Mesothelial cell of epicardium (in vitro differentiated cells): ENCODE data around the gene ROPN1B. TPM values are rescaled to one million over a fixed set of nuclear protein-coding genes. Genes with fewer than 3 reads are reported as not detected.
"Not testable (repeated sequence)": the region's sequence is repeated elsewhere in the genome, so short reads cannot be mapped to it uniquely, and the experiment has no call there.

Experiments used
- DNase-seq, 2 experiments: peaks; one replicate each; pipeline ENCODE4 v3.0.0; 2021; ENCODE audit warnings: low spot score in 2 of 2; ENCODE audit not compliant: unreplicated experiment in 2 of 2
- H3K27ac Mint-ChIP-seq: 2 replicates; pipeline ENCODE4 v1.8.0; 2021; ENCODE audit warnings: mixed read lengths
- H3K27me3 Mint-ChIP-seq: 2 replicates; pipeline ENCODE4 v1.8.0; 2021; ENCODE audit warnings: low read depth, mixed read lengths
- H3K36me3 Mint-ChIP-seq: 2 replicates; pipeline ENCODE4 v1.8.0; 2021; ENCODE audit warnings: mixed read lengths
- H3K4me1 Mint-ChIP-seq: 2 replicates; pipeline ENCODE4 v1.8.0; 2021; ENCODE audit warnings: mixed read lengths
- H3K4me3 Mint-ChIP-seq: 2 replicates; pipeline ENCODE4 v1.8.0; 2021; ENCODE audit warnings: mild to moderate bottlenecking, moderate library complexity, mixed read lengths
- H3K9me3 Mint-ChIP-seq: 2 replicates; pipeline ENCODE4 v1.8.0; 2021; ENCODE audit warnings: mixed read lengths
- CTCF ChIP-seq: fragments of 200-600 bp; sonication (generic); IDR thresholded peaks from one replicate; pipeline ENCODE4 v1.5.0; 2021; ENCODE audit warnings: antibody characterized with exemption; ENCODE audit not compliant: unreplicated experiment
- total RNA-seq: library from RNA; stranded (reverse); gene quantifications from 3 replicates; pipeline ENCODE4 v1.2.1, GENCODE V29; 2021

Gene ROPN1B
- total RNA-seq, 1 donor from 2014 or later: not detected

DNA sequence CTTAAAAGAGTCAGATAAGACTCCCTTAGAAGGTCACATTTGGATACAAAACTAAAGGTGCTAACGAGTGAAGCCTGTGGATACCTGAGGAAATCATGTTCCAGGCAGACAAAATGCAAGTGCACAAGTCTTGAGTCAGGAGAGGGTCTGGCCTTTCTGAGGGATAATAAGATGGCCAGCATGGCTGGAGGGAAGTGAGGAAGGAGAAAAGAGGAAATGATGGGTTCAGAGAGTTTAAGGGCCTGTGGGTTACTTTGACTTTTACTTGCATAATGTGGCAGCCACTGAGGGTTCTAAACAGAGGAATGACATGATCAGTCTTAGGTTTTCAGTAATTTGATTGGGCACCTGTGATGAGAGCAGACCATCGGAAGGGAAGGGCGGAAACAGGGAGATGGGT lies 3.5 kb upstream of the ROPN1B start:
- Mint-ChIP-seq H3K27ac (no peak overlapping the region), H3K4me3 (no peak overlapping the region), H3K27me3 (peaks cover 14% of the 10 kb centered on the region), H3K36me3 (no peaks in the 10 kb centered on the region), H3K9me3 (no peaks in the 10 kb centered on the region), H3K4me1 (no peaks in the 10 kb centered on the region)
- DNase-seq: no peak
- no peak for TF ChIP-seq CTCF

GRCh38 chr3:125967156-125967555 lies 1.8 kb upstream of the ROPN1B start:
- TF ChIP-seq CTCF: no peak
- DNase-seq: no peak
- Mint-ChIP-seq H3K4me1 (peaks cover 4% of the 10 kb centered on the region), H3K27ac (no peak overlapping the region), H3K36me3 (no peaks in the 10 kb centered on the region), H3K4me3 (no peak overlapping the region), H3K9me3 (no peaks in the 10 kb centered on the region), H3K27me3 (peaks cover 30% of the 10 kb centered on the region)

DNA sequence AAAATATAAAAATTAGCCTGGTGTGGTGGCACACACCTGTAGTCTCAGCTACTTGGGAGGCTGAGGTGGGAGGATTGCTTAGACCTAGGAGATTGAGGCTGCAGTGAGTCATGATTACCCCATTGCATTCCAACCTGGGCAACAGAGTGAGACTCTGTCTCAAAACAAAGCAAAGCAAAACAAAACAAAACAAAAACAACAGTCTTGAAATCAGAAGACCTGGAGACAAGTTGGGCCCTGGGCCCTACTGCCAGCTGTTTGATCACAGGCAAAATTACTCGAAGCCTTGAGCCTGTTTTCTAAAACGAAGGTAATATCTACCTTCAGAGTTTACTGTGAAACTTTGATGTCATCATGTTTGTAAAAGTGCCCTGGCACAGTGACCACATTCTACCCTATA lies 857 bp upstream of the ROPN1B start:
- DNase-seq, H3K4me3 Mint-ChIP-seq, H3K9me3 Mint-ChIP-seq, H3K36me3 Mint-ChIP-seq, H3K27ac Mint-ChIP-seq, H3K4me1 Mint-ChIP-seq: not testable (repeated sequence)
- peaks cover 34% of the 10 kb centered on the region for H3K27me3 Mint-ChIP-seq

DNA sequence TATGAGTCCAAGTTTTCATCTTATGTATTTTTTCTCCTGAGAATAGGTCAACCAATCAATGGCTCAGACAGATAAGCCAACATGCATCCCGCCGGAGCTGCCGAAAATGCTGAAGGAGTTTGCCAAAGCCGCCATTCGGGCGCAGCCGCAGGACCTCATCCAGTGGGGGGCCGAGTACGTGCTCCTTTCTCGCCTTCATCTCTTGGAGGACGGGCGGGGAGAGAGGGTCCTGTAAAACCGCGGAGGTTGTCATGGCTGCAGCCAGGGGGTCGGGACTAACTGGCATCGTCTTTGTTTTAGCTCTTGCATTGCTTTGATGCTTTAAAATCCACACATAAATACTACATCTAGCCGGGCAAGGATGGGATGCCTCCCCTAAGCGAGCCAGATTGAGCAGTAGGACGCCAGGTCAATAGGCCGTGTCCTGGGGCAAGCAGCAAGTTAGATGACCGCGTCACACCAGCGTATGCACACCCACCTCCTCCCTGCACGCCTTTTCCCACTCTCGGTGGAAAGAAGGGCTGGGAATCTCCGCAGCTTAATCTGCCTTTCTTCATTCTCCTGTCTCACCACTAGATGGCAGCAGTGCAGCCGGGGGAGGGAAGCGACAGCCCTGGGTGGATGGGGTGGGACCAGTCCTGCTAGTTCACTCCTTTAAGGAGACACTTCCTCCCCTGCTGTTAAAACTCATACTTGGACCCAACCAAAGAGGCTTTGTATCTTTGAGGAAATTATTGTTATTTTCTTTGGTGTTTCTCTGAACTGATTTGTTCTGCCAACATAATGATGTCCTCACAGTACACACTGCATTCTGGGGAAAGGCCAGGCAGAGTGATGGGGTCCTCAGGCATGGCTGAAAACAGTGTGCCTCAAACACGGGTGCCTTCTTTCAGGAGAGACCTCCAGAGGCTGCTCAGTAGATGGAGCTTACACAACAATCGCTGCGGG lies 3.3 kb downstream of the ROPN1B start:
- H3K9me3 Mint-ChIP-seq, H3K27ac Mint-ChIP-seq, H3K36me3 Mint-ChIP-seq, DNase-seq, H3K4me1 Mint-ChIP-seq: not testable (repeated sequence)
- TF ChIP-seq CTCF: peak; percentile 73
- H3K27me3 Mint-ChIP-seq: peaks cover 37% of the 10 kb centered on the region
- H3K4me3 Mint-ChIP-seq: peak overlapping the region; percentile 65

GRCh38 chr3:125975245-125976002 lies 6.4 kb downstream of the ROPN1B start:
- H3K27ac Mint-ChIP-seq, H3K9me3 Mint-ChIP-seq, H3K36me3 Mint-ChIP-seq, DNase-seq, H3K4me3 Mint-ChIP-seq: not testable (repeated sequence)
- H3K27me3 Mint-ChIP-seq: peaks cover 24% of the 10 kb centered on the region
- peaks cover 20% of the 10 kb centered on the region for H3K4me1 Mint-ChIP-seq

- peaks cover 20% of the 10 kb centered on the region for H3K4me1 Mint-ChIP-seq
- DNase-seq, H3K36me3 Mint-ChIP-seq, H3K4me3 Mint-ChIP-seq, H3K9me3 Mint-ChIP-seq, H3K27ac Mint-ChIP-seq: not testable (repeated sequence)
- peaks cover 18% of the 10 kb centered on the region for H3K27me3 Mint-ChIP-seq
Measured at GRCh38 chr3:125976003-125976390, 7.0 kb downstream of the ROPN1B start.

GRCh38 chr3:125977104-125977503 lies 8.1 kb downstream of the ROPN1B start:
- H3K27me3 Mint-ChIP-seq, H3K27ac Mint-ChIP-seq, DNase-seq, H3K36me3 Mint-ChIP-seq, H3K4me3 Mint-ChIP-seq, H3K9me3 Mint-ChIP-seq: not testable (repeated sequence)
- peaks cover 17% of the 10 kb centered on the region for H3K4me1 Mint-ChIP-seq

- not testable (repeated sequence) for H3K27me3 Mint-ChIP-seq, H3K27ac Mint-ChIP-seq, H3K4me1 Mint-ChIP-seq, H3K4me3 Mint-ChIP-seq, H3K36me3 Mint-ChIP-seq, H3K9me3 Mint-ChIP-seq, DNase-seq
Measured at GRCh38 chr3:125984951-125985350, 16.0 kb downstream of the ROPN1B start.
